Loucy (cell line): Measurements from ENCODE around the gene SH3RF3.

Source experiments
- CTCF ChIP-seq: fragments of 200-600 bp; sonication (generic); conservative IDR thresholded peaks from 2 replicates; pipeline ENCODE4 v1.5.1; 2014; ENCODE audit warnings: mild to moderate bottlenecking, antibody characterized with exemption, low read length
- EZH2phosphoT487 ChIP-seq: fragments of 200-600 bp; IDR thresholded peaks from 2 replicates; pipeline ENCODE4 v1.6.1; 2018; ENCODE audit warnings: antibody characterized with exemption, mild to moderate bottlenecking, moderate library complexity, borderline replicate concordance

- TF ChIP-seq CTCF (no peak), EZH2phosphoT487 (no peak)
Observed at GRCh38 chr2:109352056-109352897, 223.3 kb downstream of the SH3RF3 start.
